Bronchial epithelial cell (primary cell): ENCODE measurements around the gene SLX9. TPM values are rescaled to one million over a fixed set of nuclear protein-coding genes. Genes with fewer than 3 reads are reported as not detected.
A peak's percentile ranks its signal among the peaks of the same experiment; 100 is the strongest.

Experiments used
- DNase-seq: peaks from one replicate; pipeline ENCODE4 v3.0.0-alpha.2; 2010; ENCODE audit warnings: low read depth
- FAIRE-seq: peaks from 2 replicates; lab custom pipeline; 2011; peaks lifted over from hg19 to GRCh38; lab: Jason Lieb, UNC
- H3K27me3 ChIP-seq: 2 replicates; pipeline ENCODE4 v1.5.1; 2011; ENCODE audit warnings: low read length; ENCODE audit not compliant: control insufficient read depth, insufficient read depth
- H3K36me3 ChIP-seq: 2 replicates; pipeline ENCODE4 v1.5.1; 2011; ENCODE audit warnings: low read length; ENCODE audit not compliant: control insufficient read depth, insufficient read depth
- H3K4me3 ChIP-seq: 2 replicates; pipeline ENCODE4 v1.5.1; 2011; ENCODE audit warnings: mild to moderate bottlenecking, low read depth, low read length, control low read depth
- total RNA-seq: library from RNA; depleted of rRNA; stranded (reverse); fragments of >200 nt; gene quantifications from 2 replicates; pipeline ENCODE4 v1.2.1, GENCODE V29; 2014
- TF ChIP-seq, protein P1 (sequence below): IDR thresholded peaks from 2 replicates; pipeline ENCODE4 v1.5.1; 2011; ENCODE audit warnings: mild to moderate bottlenecking, moderate library complexity, low read length, control low read depth, inconsistent platforms; ENCODE audit not compliant: insufficient read depth, severe bottlenecking

SLX9 gene
- total RNA-seq, 1 donor from 2014 or later = 34.0 TPM

DNA sequence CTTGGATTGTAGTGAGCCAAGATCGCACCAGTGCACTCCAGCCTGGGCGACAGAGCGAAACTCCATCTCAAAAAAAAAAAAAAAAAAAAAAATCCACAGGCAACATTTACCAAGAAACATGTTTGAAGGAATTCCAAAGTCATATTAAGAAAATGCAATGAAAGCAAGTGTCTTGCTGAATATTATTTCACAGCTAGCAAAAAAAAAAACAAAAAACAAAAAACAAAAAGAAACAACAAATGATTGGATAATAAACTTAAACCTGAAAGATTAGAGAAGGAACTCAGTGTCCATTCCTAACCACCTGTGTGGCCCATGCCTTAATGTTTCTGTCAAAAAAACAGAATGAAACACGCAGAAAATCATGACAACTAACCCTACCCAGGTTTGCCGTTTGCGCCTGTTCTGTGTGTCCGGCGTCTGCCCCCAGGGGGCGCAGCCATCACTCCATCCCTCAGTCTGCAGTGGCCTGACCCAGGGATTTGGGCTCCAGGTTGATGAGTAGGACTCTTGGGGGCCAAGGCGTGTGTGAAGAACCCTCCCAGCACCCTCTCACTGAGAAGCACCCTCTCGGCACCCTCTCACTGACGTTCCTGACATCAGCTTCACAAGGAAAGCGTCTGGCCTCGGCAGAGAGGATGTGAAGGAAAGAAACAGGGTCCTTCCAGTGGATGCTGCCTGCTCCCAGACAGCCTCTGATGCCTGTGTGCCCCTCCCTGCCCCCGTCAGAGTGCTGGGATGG is 47.1 kb upstream of the SLX9 start:
- H3K27me3 ChIP-seq = peaks cover 2% of the 10 kb centered on the region
- FAIRE-seq (no peak), DNase-seq (no peak)
- H3K4me3 ChIP-seq = no peak overlapping the region
- TF ChIP-seq, protein P1, sequence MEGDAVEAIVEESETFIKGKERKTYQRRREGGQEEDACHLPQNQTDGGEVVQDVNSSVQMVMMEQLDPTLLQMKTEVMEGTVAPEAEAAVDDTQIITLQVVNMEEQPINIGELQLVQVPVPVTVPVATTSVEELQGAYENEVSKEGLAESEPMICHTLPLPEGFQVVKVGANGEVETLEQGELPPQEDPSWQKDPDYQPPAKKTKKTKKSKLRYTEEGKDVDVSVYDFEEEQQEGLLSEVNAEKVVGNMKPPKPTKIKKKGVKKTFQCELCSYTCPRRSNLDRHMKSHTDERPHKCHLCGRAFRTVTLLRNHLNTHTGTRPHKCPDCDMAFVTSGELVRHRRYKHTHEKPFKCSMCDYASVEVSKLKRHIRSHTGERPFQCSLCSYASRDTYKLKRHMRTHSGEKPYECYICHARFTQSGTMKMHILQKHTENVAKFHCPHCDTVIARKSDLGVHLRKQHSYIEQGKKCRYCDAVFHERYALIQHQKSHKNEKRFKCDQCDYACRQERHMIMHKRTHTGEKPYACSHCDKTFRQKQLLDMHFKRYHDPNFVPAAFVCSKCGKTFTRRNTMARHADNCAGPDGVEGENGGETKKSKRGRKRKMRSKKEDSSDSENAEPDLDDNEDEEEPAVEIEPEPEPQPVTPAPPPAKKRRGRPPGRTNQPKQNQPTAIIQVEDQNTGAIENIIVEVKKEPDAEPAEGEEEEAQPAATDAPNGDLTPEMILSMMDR = peak; percentile 93
- no peaks in the 10 kb centered on the region for H3K36me3 ChIP-seq

DNA sequence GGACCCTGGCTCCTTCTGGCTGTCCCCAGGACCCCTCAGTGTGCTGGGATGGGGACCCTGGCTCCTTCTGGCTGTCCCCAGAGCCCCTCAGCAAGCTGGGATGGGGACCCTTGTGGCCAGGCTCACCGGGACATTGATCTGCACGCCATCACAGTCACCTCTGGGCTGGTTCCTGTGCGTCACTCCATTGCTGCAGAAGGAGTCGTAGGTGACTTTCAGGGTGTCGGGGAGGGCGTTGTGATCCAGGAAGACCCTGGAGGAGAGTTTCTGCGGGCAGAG is 46.6 kb upstream of the SLX9 start:
- Histone ChIP-seq H3K36me3 (no peaks in the 10 kb centered on the region), H3K27me3 (peaks cover 2% of the 10 kb centered on the region), H3K4me3 (no peak overlapping the region)
- TF ChIP-seq, protein P1 = no peak
- no peak for FAIRE-seq
- no peak for DNase-seq

DNA sequence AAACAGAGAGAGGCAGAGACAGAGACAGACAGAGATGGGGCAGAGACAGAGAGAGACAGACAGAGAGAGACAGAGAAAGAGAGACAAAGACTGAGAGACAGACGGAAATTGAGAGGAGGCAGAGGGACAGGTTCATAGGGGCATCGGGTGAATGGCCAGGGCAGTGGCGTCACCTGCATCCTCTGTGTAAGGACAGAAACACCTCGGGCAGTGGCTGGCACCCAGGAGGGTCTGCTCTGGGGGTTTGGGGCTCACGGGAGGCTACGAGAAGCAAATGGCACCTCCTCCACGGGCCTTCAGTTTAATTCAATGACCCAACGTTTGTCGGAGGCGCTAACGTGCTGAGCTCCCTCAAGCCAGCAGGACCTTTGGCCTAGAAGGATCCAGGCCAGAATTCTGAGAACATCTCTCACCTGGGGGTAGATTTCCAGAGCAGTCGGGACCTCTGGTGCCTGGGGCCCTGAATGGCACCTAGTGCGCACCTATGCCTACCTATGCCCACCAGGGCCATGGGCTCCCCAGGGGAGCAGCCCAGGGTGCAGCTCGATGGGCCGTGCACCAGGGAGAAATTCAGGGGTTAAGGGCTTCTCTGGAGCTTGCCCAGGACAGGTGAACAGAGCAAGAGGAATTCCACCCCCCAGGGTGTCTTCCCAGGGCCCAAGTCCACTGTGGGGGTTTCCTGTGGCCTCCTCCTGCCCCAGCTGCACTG is 45.7 kb upstream of the SLX9 start:
- Histone ChIP-seq H3K4me3 (no peak overlapping the region), H3K36me3 (no peaks in the 10 kb centered on the region), H3K27me3 (peaks cover 2% of the 10 kb centered on the region)
- FAIRE-seq = peak; percentile 43
- no peak for DNase-seq
- TF ChIP-seq, protein P1 = no peak

DNA sequence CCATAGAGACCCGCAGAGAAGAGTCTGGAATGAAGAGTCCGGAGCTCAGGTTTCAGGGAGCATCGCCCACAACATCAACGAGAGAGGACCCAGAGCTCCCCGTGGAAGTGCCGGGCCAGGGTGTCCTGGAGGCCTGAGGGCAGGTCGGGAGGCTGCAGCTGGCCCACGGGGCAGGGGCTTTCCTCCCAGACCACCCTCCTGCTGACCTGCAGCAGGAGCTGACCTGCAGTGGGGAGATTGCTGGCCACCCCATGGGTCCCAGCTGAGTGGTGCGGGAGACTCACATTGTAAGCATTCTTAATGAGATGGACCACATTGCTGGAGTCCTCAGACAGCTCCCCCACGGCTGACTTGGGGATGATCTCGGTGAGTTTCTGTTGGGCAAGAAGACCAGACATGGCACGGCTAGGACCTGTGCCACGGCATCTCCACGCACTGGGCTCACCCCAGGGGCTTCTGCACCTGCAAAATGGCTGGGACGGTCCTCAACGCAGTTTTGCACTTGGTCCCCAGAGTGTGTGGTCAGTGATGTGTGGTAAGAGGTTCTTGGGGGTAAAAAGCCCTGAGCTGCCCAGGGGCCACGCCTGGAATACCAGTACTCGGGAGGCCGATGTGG is 45.0 kb upstream of the SLX9 start:
- no peak for FAIRE-seq
- H3K36me3 ChIP-seq = no peaks in the 10 kb centered on the region
- TF ChIP-seq, protein P1 = no peak
- no peak overlapping the region for H3K4me3 ChIP-seq
- peaks cover 2% of the 10 kb centered on the region for H3K27me3 ChIP-seq
- DNase-seq = no peak

DNA sequence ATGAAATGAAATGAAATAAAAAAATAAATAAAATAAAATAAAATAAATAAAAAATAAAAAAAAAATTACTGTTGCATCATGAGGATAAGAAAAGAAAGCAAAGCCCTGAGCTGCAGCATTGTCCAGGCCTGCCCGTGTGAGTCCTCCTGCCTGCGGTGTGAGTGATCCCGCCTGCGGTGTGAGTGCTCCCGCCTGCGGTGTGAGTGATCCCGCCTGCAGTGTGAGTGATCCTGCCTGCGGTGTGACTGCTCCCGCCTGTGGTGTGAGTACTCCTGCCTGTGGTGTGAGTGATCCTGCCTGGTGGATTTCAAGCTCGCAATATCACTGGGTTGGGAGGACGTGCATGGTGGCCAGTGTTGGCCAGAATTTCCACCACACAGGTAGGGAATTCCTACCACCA is 44.0 kb upstream of the SLX9 start:
- no peaks in the 10 kb centered on the region for H3K36me3 ChIP-seq
- H3K27me3 ChIP-seq = peaks cover 2% of the 10 kb centered on the region
- DNase-seq (no peak), FAIRE-seq (no peak)
- H3K4me3 ChIP-seq = no peak overlapping the region
- TF ChIP-seq, protein P1 = no peak
